GM04503 (cell line): ENCODE data around the gene TTC17.
"Not testable (repeated sequence)": the region's sequence is repeated elsewhere in the genome, so short reads cannot be mapped to it uniquely, and the experiment has no call there.

ENCODE experiments used
- DNase-seq: peaks from one replicate; pipeline ENCODE4 v3.0.0-alpha.2; 2012; ENCODE audit warnings: low read depth

The TTC17 gene, protein sequence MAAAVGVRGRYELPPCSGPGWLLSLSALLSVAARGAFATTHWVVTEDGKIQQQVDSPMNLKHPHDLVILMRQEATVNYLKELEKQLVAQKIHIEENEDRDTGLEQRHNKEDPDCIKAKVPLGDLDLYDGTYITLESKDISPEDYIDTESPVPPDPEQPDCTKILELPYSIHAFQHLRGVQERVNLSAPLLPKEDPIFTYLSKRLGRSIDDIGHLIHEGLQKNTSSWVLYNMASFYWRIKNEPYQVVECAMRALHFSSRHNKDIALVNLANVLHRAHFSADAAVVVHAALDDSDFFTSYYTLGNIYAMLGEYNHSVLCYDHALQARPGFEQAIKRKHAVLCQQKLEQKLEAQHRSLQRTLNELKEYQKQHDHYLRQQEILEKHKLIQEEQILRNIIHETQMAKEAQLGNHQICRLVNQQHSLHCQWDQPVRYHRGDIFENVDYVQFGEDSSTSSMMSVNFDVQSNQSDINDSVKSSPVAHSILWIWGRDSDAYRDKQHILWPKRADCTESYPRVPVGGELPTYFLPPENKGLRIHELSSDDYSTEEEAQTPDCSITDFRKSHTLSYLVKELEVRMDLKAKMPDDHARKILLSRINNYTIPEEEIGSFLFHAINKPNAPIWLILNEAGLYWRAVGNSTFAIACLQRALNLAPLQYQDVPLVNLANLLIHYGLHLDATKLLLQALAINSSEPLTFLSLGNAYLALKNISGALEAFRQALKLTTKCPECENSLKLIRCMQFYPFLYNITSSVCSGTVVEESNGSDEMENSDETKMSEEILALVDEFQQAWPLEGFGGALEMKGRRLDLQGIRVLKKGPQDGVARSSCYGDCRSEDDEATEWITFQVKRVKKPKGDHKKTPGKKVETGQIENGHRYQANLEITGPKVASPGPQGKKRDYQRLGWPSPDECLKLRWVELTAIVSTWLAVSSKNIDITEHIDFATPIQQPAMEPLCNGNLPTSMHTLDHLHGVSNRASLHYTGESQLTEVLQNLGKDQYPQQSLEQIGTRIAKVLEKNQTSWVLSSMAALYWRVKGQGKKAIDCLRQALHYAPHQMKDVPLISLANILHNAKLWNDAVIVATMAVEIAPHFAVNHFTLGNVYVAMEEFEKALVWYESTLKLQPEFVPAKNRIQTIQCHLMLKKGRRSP

DNA sequence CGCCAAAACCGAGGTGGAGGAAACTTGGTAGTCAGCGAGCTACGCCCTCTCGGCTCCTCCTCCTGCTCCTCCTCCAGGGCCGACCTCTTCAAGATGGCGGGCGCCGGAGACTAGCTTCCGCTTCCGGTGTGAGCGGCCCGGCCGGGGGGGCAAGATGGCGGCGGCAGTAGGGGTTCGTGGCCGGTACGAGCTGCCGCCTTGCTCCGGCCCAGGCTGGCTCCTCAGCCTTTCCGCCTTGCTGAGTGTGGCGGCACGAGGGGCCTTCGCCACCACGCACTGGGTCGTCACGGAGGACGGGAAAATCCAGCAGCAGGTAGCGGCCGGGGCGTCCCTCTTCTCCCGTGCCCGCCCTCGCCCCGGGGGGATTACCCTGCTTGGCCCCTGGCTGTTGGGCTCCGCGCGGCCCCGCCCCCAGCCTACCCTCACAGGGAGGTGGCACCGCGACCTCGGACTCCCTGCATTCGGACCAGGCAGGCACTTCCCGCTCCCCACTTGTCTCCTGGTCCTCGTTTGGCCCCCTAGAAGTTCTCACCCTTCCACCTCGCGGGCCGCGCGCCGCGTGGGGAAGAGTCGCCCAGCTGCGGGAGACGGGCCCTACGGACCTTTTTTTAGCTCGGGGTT, at the start of gene TTC17:
Gene TTC17 (plus strand): TSS at position 120 of the 621 bp plus-strand sequence. CDS start 35 bp downstream, at position 155.
- DNase-seq = peak; percentile 45

DNA sequence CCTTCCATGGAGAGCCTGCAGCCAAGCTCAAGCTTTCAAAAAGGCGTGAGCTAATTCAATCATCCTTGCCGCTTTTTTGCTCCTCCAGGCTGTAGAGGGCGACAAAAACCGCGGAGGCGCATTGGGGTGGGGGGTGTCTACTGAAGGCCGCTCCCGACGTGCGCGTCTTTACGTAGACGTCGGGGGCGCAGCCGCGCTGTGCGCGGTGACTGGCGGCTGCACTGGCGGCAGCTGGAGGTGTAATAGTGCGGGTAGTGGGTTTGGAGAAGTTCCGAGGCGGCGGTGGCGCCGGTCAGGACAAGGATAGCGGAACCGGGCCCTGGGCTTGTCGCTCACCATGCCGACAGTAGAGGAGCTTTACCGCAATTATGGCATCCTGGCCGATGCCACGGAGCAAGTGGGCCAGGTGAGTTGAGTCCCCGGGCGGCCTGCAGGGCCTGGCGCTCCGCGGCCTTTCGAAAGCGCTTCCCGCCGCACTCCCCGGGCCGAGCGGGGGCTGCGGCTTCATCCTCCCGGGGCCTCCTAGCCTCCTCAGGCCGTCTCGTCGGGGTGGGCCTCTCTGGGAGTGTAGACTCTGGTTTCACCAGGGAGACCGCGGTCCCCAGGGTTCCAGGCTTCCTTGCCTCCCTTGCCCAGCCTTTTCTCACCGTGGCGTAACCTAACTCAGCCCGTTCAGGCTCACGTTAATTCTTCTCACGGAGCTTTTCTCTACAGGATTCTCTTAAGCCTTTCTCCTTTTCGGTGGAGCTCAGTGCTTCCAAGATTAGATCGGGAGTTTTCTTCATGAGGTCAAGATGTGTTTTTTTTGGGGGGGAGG, 46.7 kb upstream of the TTC17 start, which contains the start of gene API5:
Gene API5 (plus strand): TSS at position 206 of the 817 bp plus-strand sequence. CDS start 132 bp downstream, at position 338.
- DNase-seq = peak; percentile 76

DNA sequence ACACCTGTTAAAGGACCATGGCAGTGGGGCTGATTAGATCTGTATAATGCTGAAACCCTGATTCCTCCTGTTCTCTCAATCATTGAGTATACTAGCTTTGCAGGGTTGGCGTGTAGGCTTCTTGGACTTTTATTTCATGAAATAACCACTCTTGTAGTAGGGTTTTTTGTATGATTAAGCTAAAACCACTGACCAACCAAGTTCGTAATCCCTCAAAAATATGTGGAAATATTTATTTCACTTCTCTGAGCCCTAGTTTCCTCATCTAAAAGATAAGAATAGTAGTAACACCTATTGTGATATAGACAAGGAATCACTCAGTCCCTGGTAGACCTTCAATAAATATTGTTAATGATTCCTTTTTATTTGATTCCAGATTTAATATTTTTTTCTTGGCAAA, 42.8 kb upstream of the TTC17 start:
- DNase-seq = no peak

DNA sequence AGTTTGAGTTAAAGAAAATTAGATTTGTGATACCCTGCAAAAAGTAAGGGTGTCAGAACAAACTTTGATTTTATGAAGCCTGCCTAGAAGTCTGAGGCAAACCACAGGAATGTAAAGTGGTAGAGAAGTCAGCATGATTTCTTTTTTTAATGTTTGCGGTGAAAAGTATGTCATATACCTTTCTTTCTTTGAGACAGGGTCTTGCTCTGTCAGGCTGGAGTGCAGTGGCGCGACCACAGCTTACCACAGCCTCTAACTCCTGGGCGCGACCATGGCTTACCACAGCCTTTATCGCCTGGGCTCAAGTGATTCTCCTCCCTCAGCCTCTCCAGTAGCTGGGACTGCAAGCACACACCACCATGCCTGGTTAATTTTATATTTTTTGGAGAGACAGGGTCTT, 42.3 kb upstream of the TTC17 start:
- DNase-seq = no peak

DNA sequence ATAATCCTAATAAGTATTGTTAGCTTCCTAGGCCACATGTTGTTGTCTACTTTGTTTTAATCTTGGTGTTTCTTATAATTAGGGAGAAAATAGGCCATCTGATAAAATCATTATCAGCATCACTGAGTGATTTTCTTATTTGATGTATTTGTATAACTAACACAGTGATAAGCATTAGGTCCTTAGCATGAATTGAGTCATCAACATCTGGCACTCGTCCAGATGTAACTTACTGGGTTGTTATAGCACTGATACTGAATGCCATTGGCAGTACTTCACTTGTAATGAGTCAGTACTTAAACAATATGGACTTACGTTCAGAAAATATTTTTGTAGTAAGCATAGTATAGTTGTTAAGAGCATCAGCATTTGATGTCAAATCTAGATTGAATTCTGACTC, 30.7 kb upstream of the TTC17 start:
- DNase-seq = peak; percentile 32

DNA sequence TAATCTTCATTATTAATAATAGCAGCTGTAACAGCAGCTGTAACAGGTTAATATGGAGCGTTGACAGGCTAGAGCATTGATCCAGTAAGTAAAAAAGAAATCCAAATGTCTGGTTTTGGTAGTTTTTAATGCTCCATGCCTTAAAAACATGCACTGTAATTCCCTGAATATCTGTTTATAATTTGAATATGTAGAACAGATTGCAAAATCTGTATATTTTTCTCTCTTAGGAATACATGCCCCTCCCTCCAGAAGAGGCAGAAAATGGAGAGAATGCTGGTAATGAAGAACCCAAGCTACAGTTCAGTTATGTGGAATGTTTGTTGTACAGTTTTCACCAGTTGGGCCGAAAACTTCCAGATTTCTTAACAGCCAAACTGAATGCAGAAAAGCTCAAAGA, 30.2 kb upstream of the TTC17 start:
- DNase-seq = no peak

DNA sequence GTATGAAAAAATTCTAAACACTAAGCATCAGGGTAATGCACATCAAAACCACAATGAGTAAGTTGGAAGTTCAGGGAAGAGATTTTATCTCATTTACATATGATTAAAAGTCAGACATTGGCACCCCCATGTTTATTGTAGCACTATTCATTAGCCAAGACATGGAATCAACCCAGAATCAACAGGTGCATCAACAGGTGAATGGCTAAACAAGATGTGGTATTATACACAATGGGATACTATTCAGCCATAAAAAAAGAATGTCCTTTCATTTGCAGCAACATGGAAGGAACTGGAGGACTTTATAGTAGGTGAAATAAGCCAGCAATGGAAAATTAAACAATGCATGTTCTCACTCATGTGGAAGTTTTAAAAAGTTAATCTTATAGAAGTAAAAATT, 17.6 kb upstream of the TTC17 start:
- no peak for DNase-seq

DNA sequence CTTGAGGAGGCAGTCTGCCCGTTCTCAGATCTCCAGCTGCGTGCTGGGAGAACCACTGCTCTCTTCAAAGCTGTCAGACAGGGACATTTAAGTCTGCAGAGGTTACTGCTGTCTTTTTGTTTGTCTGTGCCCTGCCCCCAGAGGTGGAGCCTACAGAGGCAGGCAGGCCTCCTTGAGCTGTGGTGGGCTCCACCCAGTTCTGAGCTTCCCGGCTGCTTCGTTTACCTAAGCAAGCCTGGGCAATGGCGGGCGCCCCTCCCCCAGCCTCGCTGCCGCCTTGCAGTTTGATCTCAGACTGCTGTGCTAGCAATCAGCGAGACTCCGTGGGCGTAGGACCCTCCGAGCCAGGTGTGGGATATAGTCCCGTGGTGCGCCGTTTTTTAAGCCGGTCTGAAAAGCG, 7.3 kb upstream of the TTC17 start:
- DNase-seq = not testable (repeated sequence)

DNA sequence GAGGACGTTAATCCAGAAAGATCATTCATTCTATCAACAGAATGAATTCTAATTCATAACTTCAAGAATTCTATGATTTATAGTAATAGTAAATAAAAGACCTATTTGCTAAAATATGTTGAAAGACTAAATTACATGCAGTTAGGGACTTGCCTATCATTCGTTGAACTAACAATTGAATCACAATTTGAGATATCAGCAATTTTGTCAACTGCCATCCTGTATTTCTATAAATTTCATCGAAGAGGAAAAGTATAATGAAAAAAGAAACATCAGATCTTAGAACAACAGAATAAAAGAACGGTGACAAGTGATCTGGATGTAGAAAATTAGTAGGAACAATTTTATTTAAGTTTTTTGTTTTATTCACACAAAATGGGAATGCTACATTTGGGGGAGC, 4.4 kb upstream of the TTC17 start:
- no peak for DNase-seq

DNA sequence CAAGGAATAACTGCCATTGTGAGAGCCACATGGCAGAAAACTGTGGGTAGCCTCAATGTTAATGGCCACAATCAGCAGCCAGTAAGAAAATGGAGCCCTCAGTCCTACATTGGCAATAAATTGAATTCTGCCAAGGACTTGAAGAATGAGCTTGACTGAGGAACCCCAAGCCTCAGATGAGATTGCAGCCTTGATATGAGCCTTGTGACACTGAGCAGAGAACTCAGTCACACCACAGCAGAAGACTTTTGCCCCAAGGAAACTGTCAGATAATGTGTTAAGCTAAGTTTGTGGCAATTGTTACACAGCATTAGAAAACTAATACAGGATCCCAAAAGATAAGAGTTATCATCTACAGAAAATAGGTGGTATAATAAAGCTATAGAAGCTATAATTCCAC, 2.4 kb upstream of the TTC17 start:
- DNase-seq = no peak

DNA sequence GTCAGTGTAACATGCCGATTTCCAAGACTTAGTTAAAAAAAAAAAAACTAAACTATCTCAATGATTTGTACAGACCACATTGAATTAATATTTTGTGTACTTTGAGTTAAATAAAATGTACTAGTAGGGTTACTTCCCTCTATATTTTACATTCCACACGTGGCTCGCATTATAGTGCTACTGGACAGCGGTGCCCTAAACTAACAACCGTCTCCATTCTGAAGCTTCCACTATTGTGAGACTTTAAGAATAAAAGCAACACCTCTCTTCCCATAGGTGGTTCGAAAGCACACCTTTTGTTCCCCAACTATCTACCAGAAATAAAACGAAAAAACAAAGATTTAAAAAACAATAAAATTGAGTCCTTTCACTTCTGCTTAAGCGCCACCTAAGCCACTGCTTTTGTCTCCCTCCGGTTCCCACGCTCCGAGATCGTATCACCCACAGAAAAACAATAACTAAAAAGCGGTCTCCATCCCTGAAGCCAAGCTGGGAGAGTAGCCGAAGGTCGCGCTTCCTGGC, 380 bp upstream of the TTC17 start:
- no peak for DNase-seq

DNA sequence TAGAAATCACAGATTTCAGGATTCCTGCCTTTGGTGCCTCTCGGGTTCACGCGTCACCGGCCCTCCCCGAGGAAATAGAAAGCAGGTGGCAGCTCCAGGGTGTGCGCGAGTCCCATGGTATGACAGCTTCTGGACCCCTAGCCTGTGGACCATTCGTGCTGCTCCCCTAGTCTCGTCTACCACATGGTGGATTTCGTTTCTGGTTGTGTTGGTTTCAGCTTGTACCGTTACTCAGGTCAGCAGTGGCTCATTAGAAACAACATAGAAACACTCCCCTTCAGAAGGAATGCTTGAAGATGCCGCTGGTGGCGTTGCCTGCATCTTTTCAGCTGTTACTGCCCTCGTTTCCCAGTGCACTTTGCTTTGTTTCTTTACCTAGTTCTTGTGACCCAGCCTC, 700 bp downstream of the TTC17 start:
- no peak for DNase-seq

DNA sequence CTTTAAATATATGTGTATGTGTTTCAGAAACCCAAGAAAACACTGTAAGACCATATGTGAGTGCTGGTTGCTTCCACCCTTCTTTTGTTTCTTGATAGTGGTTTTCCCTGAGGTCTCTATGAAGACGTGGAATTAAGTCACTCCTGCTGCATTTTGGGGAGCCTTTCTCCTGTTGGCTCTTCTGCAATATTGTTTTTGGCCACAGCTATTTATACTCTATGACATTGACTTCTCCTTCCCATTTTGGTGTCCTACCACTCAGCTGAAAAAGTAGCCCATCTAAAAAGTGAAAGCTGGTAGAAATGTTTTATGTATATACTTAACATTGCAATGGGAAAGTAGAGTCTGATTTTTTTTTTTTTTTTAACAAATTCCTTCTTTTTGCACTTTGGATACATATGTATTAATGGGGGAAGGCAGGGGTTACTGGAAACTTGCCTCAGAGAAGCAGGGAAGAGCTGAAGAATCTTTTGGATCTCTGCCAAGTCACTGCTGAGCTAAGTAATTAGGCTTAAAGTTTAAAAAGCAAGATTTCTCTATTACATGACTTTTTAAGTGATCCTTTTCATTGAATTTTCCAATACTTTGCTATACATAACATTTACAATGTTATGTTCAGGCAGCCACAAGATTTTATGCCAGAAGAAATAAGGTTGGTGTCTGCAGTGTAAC, 1.8 kb downstream of the TTC17 start:
- no peak for DNase-seq

DNA sequence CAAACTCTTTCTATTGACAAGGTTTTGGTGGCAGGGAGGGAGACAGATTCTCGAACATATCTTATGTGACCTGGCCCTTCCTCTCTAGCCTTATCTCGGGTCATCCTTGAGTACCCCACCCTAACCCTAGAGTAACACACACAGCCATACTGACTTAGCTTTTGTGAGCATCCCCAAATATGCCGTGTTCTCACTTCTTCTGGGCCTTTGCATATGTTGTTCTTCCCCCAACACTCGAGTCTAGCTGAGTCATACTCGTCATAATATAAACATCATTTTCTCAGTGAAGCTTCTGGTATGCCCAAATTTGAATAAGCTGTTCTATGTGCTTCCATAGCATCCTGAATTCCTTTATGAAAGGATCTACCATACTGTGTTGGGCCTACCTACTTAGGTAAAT, 8.0 kb downstream of the TTC17 start:
- no peak for DNase-seq

DNA sequence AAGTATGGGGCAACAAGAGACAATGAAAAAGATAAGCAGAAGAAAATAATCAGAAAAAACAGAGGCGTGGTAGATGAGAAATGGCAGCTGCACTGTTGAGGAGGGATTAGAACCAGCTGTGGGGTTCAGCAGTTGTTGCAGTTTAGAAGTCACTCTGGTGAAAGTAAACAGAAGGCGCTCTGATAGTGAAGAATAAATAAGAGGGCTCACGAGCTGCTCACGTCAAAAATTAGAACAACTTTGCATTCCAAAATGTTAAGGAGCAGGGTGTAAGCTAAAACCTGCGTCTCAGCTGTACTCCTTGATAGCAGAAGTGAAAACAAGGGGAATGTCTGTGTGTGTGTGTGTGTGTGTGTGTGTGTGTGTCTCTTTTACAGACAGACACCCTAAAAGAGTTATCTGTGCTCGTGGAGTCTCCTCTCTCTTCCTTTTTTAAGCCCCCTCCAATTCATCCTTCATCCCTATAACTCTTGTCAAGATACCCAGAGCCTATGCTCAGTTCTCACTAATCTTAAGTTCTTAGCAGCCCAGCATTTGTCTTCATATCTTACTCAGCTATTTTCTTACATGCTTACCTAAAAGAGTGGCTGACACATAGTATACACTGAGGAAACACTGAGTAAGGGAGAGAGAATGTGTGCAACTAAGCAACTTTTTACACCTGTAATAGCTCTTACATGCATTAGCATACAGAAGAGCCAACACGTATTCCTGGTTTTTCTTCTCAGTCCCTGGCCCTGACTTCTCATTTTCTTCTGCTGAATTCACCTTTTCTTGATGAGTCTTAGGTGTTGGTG, 8.9 kb downstream of the TTC17 start:
- no peak for DNase-seq

DNA sequence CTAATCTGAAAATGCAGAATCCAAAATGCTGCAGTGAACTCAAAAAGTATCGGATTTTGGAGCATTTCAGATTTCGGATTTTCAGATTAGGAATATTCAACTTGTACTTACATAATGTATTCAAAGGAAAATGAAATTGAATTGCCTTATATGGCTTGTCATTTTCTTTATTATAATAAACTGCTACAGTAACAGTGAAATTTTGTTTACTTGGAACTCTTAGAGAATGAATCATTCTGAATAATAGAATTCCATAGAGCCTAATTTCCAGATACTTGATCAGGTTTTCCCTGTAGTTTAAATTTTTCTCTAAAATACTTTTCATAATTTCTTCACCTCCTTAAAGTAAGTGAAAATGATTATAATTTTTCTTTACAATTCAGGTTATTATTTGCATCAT, 17.3 kb downstream of the TTC17 start:
- DNase-seq = no peak

DNA sequence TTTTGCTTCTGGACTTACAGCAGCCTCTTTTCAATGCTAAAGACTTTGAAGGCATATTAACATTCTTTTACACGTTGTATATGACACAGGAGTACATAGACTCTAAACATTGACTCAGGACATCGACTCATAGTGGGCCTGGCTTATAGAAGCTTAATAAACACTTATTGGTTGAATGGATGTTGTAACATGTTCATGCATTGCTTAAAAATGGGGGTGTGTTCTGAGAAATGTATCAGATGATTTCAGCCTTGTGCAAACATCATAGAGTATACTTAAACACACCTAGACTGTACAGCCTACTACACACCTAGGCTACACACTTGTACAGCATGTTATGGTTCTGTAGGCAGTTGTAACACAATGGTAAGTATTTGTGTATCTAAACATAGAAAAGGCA, 17.9 kb downstream of the TTC17 start:
- DNase-seq = peak; percentile 47

DNA sequence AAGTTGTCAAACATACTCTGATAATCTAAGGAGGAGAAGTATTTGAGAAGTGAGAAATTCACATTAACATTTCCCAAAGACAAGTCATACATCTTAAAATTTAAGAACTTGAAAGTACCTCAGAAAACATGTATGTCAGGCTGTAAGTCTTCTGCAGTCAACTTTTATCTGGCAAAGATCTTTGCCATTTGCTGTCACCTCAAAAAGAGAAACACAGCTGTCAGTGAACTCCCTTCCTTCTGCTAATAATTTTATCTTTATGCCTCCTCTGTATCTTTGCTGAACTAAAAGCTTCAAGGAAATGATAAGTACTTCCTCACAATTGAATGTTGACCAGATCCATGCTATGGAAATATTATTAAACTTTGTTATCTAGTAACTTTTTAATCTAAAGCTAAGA, 18.7 kb downstream of the TTC17 start:
- DNase-seq = no peak

DNA sequence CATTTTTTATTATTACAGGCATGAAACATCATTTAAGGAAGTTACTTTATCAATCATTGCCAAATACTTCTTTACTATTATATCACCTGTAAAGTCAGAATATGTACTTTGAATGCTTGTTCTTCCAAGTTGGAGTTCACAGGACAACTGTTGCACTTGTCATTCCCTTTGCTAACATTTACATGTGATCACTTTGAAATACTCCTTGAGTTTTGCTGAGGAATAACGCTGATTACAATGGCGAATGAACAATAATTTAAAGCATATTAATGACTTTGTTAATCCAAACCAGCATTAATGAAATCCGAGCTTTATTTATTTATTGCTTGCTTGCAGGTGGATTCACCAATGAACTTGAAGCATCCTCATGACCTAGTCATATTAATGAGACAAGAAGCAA, 20.2 kb downstream of the TTC17 start:
- no peak for DNase-seq

DNA sequence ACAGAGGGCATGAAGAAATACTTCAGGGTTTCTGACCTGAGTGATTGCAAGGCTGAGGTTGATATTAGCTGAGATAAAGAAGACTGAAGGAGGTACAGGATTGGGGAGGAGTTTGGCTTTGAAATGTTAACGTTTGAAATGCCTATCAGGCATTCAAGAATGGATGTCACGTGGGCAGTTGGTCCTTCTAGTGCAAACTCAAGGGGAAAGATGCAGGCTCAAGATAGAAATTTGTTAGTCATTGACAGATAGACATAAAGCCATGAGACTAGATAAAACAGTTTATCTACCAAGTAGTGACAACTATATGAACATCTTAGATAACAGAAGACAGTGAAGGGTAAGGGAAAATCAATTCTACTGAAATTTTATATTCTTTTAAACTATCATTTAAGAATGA, 23.1 kb downstream of the TTC17 start:
- no peak for DNase-seq
